GM19455 (cell line): ENCODE results near the gene ZBBX.

ENCODE experiments used
- ATAC-seq: cut with Tn5 transposase; IDR thresholded peaks from one replicate; pipeline ENCODE4 v1.9.1; 2021; ENCODE audit not compliant: unreplicated experiment

ZBBX gene

GRCh38 chr3:167318996-167319615 lies 61.0 kb downstream of the ZBBX start:
- ATAC-seq, result no peak

GRCh38 chr3:167318306-167318705 lies 61.8 kb downstream of the ZBBX start:
- ATAC-seq, result no peak

DNA sequence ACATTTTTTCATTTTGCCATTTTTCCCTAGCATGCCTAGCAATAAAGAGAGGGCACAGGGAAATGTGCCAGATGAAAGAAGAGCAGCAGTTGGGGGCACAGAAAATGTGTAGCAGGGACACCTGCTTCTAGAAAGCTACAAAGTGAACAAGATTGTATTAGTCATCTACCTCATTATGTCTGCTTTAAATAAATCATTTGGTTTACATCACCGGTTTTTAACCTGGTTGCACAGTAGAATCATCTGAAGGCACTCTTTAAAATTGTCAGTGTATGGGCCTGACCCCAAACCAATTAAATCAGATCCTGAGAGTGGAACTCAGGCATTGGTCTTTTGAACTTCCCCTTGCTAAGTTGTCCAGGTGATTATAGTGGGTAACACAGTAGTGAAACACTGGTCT lies 73.8 kb downstream of the ZBBX start:
- no peak for ATAC-seq

- no peak for ATAC-seq
Observed at GRCh38 chr3:167305340-167305890, 74.7 kb downstream of the ZBBX start.

- ATAC-seq, result no peak
Observed at GRCh38 chr3:167304077-167304476, 76.0 kb downstream of the ZBBX start.

DNA sequence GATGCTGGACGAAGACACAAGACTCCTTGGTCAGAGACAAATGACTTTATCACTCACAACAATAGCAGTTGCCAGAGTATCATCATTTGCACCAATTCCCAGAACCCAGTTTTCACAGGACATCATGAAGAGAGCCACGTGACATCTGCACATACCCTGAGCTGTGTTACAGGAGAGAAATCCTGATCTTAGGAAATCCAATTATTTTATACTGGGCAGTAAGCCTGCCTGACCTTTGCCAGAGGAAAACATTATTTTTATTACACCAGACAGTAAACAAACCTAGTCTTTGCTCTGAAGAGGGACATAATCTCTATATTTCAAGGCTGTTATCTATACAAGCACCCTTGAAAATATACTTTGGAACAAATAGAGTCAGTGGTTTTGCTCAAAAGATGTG lies 77.4 kb downstream of the ZBBX start:
- no peak for ATAC-seq

DNA sequence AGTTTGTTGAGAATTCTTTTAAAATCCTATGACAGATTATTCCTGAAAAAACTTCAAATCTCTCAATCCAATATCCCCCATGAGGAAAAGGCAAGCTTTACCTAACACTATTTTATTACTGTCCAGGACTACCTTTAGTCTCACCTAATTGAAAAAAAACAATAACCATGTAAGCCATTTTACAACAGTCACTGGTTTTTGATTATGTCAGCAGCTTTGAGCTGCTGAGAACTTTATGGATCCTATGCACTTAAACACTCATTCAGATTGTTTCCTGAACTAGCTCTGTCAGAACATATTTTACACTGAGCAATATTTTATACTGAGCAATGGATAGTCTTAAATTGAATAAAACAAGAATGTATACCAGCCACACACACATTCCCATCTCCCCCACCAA lies 79.9 kb downstream of the ZBBX start:
- ATAC-seq, result no peak

- ATAC-seq, result no peak
Observed at GRCh38 chr3:167289435-167289834, 90.7 kb downstream of the ZBBX start.

DNA sequence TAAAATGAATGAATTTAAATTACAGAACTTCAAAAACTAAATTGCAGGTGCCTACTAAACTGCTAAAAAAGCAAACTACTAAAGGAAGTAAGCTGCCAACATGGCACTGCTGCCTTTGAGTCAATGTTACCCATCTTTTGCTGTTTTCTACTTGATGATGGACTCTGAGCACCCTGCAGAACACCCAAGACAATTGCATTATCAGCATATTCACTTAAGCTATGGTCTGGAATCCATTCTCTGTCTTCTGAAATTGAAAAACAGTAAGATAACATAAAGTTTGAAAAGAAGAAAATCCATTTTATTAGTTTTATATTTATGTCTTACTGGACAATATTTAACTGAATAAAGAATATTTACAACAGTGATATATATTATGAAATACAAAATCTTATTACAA lies 91.4 kb downstream of the ZBBX start:
- ATAC-seq, result no peak

- no peak for ATAC-seq
Observed at GRCh38 chr3:167287308-167287707, 92.8 kb downstream of the ZBBX start.

GRCh38 chr3:167274141-167274874 lies 105.8 kb downstream of the ZBBX start:
- no peak for ATAC-seq

GRCh38 chr3:167253037-167253436 lies 127.1 kb downstream of the ZBBX start:
- ATAC-seq, result no peak

DNA sequence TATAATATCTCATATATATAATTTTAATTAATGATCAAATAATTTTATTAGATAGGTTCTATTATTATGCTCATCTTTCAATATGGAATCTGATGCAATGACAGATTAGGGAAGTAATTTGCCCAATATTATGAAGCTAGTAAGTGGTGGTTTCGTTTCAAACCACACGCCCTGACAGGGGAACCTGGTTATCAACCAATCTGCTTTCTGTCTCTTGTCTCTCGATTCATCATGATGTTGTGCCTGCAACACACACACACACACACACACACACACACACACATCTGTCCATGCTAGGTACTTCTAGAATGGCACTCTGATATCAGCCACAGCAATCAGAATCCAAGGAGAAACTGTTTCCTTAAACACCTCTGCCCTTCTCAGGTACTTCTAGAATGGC lies 128.4 kb downstream of the ZBBX start:
- ATAC-seq, result no peak

DNA sequence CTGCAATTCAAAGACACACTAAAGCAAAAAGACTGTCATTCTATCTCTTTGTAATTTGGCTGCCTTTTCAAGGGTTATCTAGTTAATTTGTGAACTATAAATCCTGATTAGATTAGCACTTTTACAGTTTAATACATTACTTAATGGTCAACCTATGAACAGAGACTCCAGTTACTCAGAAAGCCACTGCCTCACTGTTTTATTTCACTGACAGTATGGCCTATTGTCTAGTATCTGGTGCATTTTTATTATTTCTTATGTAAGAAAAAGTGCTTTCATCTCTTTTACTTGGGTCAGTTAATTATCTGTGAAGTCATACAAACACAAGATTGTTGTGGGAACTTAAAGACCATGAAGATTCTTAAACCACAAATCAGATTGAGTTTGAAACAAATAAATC lies 133.8 kb downstream of the ZBBX start:
- ATAC-seq, result no peak

- ATAC-seq, result no peak
Observed at GRCh38 chr3:167241048-167241845, 138.8 kb downstream of the ZBBX start.

DNA sequence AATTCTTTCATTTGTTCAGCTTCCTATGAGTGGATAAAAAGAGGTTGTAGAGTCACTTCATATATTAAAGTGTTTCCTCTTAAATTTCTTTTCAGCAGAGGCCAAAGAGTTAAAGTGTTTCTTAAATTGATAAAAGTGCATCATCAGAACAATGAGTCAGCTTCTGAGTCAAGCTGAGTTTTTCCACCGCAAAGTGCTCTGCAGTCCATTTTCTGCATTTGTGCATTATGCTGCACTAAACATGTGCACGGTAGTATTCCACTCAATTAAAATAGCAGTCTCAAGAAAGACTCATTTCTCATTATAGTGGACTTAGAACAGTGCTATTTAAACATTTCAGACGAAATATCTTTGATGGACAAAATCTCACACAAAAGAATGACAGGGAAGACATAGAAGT lies 152.0 kb downstream of the ZBBX start:
- no peak for ATAC-seq

GRCh38 chr3:167225821-167226220 lies 154.3 kb downstream of the ZBBX start:
- ATAC-seq, result no peak

DNA sequence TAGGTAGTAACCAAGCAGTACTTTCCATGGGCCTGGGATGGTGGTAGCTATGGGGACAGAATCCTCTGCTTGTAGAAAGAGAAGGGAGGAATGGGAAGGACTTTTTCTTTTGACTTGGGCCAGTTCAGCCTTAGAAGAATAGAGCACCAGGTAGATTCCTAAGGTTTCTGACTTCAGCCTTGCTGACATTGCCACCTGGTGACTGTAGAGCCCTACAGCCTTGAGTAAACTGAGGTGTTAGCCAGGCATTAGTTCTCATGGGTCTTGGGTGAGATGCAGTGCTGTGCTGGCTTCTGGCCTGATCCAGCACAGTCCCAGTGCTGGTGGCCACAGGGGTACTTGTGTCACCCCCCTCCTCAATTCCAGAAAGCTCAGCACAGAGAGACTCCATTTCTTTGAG lies 171.1 kb downstream of the ZBBX start:
- no peak for ATAC-seq

GRCh38 chr3:167203062-167203461 lies 177.0 kb downstream of the ZBBX start:
- no peak for ATAC-seq

- no peak for ATAC-seq
Observed at GRCh38 chr3:167198949-167199600, 181.0 kb downstream of the ZBBX start.
